Endodermal cell (in vitro differentiated cells): ENCODE results near the gene HLTF. TPM values are rescaled to one million over a fixed set of nuclear protein-coding genes. Genes with fewer than 3 reads are reported as not detected.

Source experiments
- DNase-seq: peaks from one replicate; pipeline ENCODE4 v3.0.0-alpha.2; 2017
- H3K27ac ChIP-seq: 2 replicates; pipeline ENCODE4 v1.5.1; 2013; ENCODE audit warnings: mild to moderate bottlenecking, low read depth, low read length, moderate library complexity
- H3K27me3 ChIP-seq: 2 replicates; pipeline ENCODE4 v1.6.1; 2013; ENCODE audit warnings: mild to moderate bottlenecking, low read length, moderate library complexity; ENCODE audit not compliant: insufficient read depth, control insufficient read depth, poor library complexity, severe bottlenecking
- H3K36me3 ChIP-seq: 2 replicates; pipeline ENCODE4 v1.7.0; 2013; ENCODE audit warnings: mild to moderate bottlenecking, low read length, moderate library complexity; ENCODE audit not compliant: control insufficient read depth, insufficient read depth
- H3K4me1 ChIP-seq: one replicate; pipeline ENCODE4 v1.7.0; 2013; ENCODE audit warnings: low read length; ENCODE audit not compliant: control insufficient read depth, insufficient read depth
- H3K4me3 ChIP-seq: 2 replicates; pipeline ENCODE4 v1.5.1; 2013; ENCODE audit warnings: mild to moderate bottlenecking, low read length, moderate library complexity
- H3K9ac ChIP-seq: 2 replicates; pipeline ENCODE4 v1.6.1; 2013; ENCODE audit warnings: mild to moderate bottlenecking, low read length, moderate library complexity; ENCODE audit not compliant: poor library complexity, severe bottlenecking; ENCODE audit errors: extremely low read depth
- H3K9me3 ChIP-seq: 2 replicates; pipeline ENCODE4 v1.6.1; 2013; ENCODE audit warnings: mild to moderate bottlenecking, low read length, moderate library complexity; ENCODE audit not compliant: control insufficient read depth
- H3K27ac Mint-ChIP-seq: 2 replicates; pipeline ENCODE4 v1.8.0; 2020; ENCODE audit warnings: mixed read lengths
- H3K27me3 Mint-ChIP-seq: 2 replicates; pipeline ENCODE4 v1.8.0; 2021; ENCODE audit warnings: mild to moderate bottlenecking, mixed read lengths; ENCODE audit not compliant: insufficient read depth
- H3K36me3 Mint-ChIP-seq: 2 replicates; pipeline ENCODE4 v1.8.0; 2020; ENCODE audit warnings: low read depth, mixed read lengths
- H3K4me1 Mint-ChIP-seq: 2 replicates; pipeline ENCODE4 v1.8.0; 2020; ENCODE audit warnings: mixed read lengths
- H3K4me3 Mint-ChIP-seq: 2 replicates; pipeline ENCODE4 v1.8.0; 2020; ENCODE audit warnings: mild to moderate bottlenecking, moderate library complexity, mixed read lengths
- H3K9me3 Mint-ChIP-seq: 2 replicates; pipeline ENCODE4 v1.8.0; 2020; ENCODE audit warnings: mild to moderate bottlenecking, mixed read lengths
- CTCF ChIP-seq: fragments of 200-600 bp; sonication (generic); conservative IDR thresholded peaks from 2 replicates; pipeline ENCODE4 v1.5.0; 2021; ENCODE audit warnings: antibody characterized with exemption, mild to moderate bottlenecking
- WGBS, 2 experiments: methylation state at CpG; one replicate each; pipeline versions ENCODE4 v1.1.5 to v1.1.7; 2013; ENCODE audit warnings: missing lambda C conversion rate in 2 of 2, mixed read lengths in 1 of 2; ENCODE audit not compliant: insufficient coverage in 1 of 2, insufficient read length in 1 of 2; 5-methylcytosine and 5-hydroxymethylcytosine counted together
- total RNA-seq, 2 donors: library from RNA; stranded (reverse); fragmentation: NEBNext Ultra II Directional in 1 of 2; extraction: Animal tissue kit (Norgen Biotek cat#: 25700) in 1 of 2; gene quantifications; 2 replicates in 1 of 2; 3 replicates in 1 of 2; pipeline ENCODE4 v1.2.1, GENCODE V29; 2021

HLTF gene
- total RNA-seq, 2 donors from 2014 or later: 61.2 to 75.7 TPM

DNA sequence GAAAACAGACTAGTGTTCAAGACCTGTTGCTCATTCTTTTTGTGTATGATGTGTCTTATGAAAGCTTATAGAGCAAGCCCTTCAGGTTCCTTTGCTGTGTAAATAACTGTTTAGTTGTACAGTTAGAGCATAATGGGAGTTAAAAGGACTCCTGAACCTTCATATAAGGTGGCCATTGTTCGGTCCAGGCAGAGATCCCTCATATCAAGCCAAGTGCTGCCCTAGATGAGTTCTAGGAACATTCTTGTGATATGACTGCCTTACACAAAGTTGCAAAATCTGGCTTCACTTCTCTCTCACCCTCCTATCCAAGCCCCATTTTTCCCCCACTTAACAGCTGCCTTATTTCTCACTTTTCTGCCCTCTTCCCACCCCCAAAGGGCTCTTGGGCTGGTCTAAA, 68.1 kb downstream of the HLTF start:
- H3K27ac Mint-ChIP-seq: no peak overlapping the region
- H3K9me3 ChIP-seq: peaks cover 1% of the 10 kb centered on the region
- peaks cover 13% of the 10 kb centered on the region for H3K36me3 ChIP-seq
- no peak overlapping the region for H3K4me3 ChIP-seq
- no peak overlapping the region for H3K4me3 Mint-ChIP-seq
- H3K9ac ChIP-seq: no peak overlapping the region
- H3K27me3 Mint-ChIP-seq: no peaks in the 10 kb centered on the region
- no peak for DNase-seq
- no peaks in the 10 kb centered on the region for H3K4me1 ChIP-seq
- peaks cover 16% of the 10 kb centered on the region for H3K4me1 Mint-ChIP-seq
- 71% methylated on average over 1 of the region's 1 CpG; no CpG with 5 or more reads in 1 of the 2 experiments for WGBS, 2 experiments
- peaks cover 27% of the 10 kb centered on the region for H3K36me3 Mint-ChIP-seq
- H3K9me3 Mint-ChIP-seq: no peaks in the 10 kb centered on the region
- no peaks in the 10 kb centered on the region for H3K27me3 ChIP-seq
- no peak for TF ChIP-seq CTCF
- H3K27ac ChIP-seq: no peak overlapping the region

DNA sequence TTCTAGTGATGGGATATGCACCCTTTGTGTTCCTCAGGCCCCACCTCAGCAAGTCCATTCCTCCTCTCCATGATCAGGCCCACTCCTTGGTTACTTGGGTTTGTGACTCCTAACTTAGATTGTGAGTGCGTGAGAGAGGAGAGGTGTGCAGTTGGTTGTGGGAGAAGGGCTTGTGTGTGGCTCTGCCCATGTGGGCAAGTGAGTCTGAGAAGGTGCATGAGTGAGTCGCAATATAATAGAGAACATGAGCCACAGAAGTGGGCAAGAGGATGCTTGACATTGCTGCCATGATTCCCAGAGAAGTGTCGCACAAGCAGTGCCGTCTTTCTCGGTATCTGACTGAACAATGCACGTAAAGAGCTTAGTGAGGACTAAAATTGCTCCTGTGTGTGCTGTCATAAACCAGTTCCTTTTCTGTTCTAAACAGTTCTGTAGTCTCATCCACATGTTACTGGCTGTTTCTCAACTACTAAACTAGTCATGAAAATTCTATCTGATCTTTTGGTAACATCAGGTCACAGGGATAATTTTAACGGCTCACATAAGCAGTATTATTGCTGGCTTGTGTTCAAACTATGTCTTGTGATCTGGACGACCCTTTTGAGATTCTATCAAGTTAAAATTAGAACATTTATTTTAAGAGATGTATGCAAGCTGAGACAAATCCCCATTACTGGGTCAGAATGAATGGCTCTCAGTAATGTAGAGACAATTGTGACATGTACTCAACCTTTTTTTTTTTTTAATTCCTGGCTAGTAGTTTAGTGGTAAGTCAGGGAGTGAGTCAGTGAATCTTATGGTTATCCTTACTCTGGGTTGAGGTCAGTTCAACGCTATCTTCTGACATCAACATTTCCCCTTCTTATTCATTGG, 69.4 kb downstream of the HLTF start:
- WGBS, 2 experiments: 94 to 98% methylated on average over 7 to 8 of the region's 9 CpGs
- H3K4me3 Mint-ChIP-seq: no peak overlapping the region
- H3K27me3 ChIP-seq: no peaks in the 10 kb centered on the region
- H3K4me1 Mint-ChIP-seq: peaks cover 12% of the 10 kb centered on the region
- H3K9me3 Mint-ChIP-seq: no peaks in the 10 kb centered on the region
- H3K4me1 ChIP-seq: no peaks in the 10 kb centered on the region
- no peak overlapping the region for H3K4me3 ChIP-seq
- H3K27me3 Mint-ChIP-seq: no peaks in the 10 kb centered on the region
- DNase-seq: no peak
- H3K9me3 ChIP-seq: no peaks in the 10 kb centered on the region
- TF ChIP-seq CTCF: no peak
- no peak overlapping the region for H3K27ac ChIP-seq
- no peak overlapping the region for H3K27ac Mint-ChIP-seq
- H3K36me3 ChIP-seq: peaks cover 7% of the 10 kb centered on the region
- peaks cover 17% of the 10 kb centered on the region for H3K36me3 Mint-ChIP-seq
- no peak overlapping the region for H3K9ac ChIP-seq

GRCh38 chr3:149016242-149016641, 70.1 kb downstream of the HLTF start:
- Mint-ChIP-seq H3K36me3 (peaks cover 21% of the 10 kb centered on the region), H3K9me3 (no peaks in the 10 kb centered on the region), H3K27me3 (no peaks in the 10 kb centered on the region), H3K4me3 (no peak overlapping the region), H3K27ac (no peak overlapping the region), H3K4me1 (peaks cover 7% of the 10 kb centered on the region)
- H3K4me3 ChIP-seq: no peak overlapping the region
- no peaks in the 10 kb centered on the region for H3K9me3 ChIP-seq
- H3K27ac ChIP-seq: no peak overlapping the region
- H3K27me3 ChIP-seq: no peaks in the 10 kb centered on the region
- peak; percentile 20 for TF ChIP-seq CTCF
- H3K4me1 ChIP-seq: no peaks in the 10 kb centered on the region
- no peak for DNase-seq
- peaks cover 7% of the 10 kb centered on the region for H3K36me3 ChIP-seq
- H3K9ac ChIP-seq: no peak overlapping the region
- 90% methylated on average over 1 of the region's 2 CpGs; no CpG with 5 or more reads in 1 of the 2 experiments for WGBS, 2 experiments
